ENCODE measurements around the gene PRKAR1B.
A peak's percentile ranks its signal among the peaks of the same experiment; 100 is the strongest.

PRKAR1B gene

DNA sequence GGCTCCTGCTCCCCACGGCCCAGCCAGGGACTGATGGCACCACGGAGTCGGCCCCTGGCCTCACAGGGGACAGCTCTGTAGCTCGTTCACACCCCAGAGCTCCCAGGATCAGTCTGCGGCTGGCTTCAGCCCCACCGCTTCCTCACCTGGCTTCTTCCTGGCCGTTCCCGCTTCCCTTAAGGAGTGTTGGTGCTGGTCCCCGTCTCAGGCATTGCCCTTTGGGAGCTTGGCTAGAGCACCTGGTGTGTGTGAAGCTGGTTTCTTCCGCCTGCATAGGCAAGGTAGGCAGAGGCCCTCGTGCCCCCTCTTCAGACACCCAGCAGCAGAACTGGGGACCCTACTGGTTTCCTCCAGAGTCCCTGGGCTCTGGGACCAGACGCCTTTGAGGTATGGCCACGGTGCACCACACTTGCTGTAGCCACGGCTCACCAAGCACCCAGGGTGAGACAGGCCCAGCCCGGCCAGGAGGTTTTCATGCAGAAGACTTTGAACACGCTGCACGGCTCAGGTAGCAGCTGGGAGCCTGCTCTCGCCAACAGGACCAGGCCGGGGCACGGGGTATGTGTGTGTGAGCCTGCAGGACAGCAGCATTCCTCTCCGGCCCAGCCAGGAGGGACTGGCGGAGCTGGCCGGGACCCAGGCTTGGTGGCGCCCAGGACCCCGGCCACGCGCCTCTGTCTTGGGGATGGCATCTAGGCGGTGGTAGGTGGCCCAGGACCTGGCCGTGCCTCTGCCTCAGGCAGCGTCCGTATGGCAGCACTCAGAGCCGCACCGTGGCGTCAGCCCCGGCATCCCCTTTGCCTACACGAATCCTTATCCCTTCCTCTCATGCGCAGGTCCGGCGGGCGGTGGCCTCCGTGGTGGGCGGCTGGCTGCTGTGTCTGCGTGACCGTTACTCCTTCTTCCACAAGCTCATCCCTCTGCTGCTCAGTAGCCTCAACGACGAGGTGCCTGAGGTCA is 13.2 kb upstream of the PRKAR1B start:
- DNase-seq = no peak

DNA sequence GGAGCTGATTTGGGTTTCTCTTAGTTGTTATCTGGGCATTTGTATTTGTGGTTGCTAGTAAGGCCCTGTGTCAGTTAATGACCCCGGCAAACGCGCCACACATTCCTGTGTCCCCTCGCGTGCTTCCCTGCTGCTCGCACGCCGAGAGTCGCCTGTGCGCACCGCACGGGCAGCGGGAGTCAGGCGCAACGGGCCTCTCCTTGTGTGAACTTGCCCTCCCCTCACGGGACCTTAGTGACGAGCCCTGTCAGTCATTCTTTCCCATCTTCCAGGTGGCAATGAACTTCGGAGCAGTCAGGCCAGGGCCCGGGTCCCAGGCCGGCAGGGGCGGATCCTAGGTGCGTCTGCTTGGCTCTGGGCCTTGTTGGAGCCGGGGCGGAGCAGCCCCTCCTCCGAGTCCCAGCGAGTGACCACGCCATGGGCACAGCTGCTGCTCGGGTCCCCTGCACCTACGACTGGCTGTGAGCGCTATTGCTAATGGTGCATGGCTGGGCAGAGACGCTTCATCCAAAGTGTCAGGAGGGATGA is 12.4 kb upstream of the PRKAR1B start:
- no peak for DNase-seq

GRCh38 chr7:738723-739454 is 11.8 kb upstream of the PRKAR1B start:
- no peak for DNase-seq

GRCh38 chr7:738241-738640 is 11.2 kb upstream of the PRKAR1B start:
- no peak for DNase-seq

- DNase-seq = no peak
Measured at GRCh38 chr7:734808-735207, 7.7 kb upstream of the PRKAR1B start.

- no peak for DNase-seq
Measured at GRCh38 chr7:734214-734613, 7.1 kb upstream of the PRKAR1B start.

DNA sequence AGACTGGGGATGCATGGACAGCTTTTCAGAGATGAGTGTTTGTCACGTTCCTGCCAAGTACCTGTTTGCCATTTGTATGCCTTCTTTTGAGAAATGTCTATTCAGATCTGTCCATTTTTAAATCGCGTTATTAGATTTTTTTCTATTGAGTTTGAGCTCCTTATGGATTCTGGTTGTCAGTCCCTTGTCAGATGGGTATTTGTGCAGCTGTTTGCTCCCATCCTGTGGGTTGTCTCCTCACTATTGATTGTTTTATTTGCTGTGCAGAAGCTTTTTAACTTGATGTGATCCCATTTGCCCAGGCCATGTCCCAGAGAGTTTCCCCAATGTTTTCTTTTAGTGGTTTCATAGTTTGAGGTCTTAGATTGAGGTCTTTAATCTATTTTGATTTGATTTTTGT is 5.5 kb upstream of the PRKAR1B start:
- no peak for DNase-seq

DNA sequence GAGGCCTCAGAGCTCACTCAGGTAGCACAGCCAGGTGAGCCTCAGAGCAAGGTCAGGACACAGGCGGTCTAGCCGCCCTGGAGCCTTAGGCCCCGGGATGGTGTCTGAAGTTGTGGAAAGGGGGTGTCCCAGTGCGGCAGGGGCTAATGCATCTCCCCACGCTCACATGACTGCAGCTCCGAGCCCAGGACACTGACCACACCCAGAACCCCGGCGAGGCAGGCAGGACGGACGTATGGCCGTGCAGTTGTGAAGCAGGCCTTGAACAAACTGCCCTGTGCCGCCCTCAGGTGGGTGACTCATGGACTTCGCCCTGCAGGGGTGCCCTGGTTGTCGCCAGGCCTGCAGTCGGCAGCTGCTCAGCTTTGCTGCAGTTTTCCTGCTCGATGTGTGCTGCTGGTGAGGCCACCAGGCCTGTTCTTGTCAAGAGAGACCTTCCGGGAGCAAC is 5.0 kb upstream of the PRKAR1B start:
- no peak for DNase-seq

- DNase-seq = no peak
Measured at GRCh38 chr7:731440-732085, 4.5 kb upstream of the PRKAR1B start.

DNA sequence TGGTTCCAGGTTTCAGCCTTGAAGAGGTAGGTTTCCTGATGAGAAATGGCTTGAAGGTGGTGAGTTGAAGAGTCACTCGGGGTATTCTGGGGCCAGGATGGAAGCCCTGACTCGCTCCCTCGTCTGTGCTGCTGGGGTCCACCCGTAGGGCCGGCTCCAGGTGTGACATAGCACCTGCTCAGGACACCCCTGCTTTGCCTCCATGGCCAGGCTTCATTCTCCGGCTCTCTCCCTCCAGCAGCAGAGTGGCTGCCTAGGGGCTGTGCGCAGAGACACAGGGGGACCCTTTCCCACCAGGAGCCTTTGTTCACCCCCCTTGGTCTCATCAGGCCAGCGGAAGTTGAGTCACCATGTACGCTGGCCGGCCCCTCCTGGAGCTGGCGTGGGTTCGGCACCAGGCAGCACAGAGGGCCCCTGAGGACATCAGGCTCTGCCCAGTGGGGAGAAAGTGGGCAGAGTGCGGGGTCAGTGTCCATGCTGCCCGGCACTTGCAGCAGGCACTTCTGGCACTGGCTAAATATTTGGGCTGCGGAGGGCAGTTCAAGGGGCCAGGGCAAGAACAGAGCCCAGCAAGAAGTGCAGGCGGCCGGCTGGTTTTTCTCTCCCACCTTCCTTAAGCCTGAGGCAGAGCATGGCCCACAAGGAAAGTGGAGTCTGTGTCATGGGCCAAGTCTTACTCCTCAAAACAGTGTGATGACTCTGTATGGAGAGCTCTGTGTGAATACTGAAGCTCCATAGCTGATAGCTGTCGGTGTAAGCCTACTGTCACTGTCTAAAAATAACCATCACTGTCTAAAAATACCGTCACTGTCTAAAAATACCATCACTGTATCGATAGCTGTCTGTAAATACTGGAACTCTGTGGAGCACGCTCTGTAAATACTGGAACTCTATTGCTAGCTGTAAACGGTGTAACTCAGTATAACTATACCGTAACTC is 3.7 kb upstream of the PRKAR1B start:
- no peak for DNase-seq

- no peak for DNase-seq
Measured at GRCh38 chr7:729140-730000, 2.3 kb upstream of the PRKAR1B start.

GRCh38 chr7:728602-729001 is 1.5 kb upstream of the PRKAR1B start:
- DNase-seq = no peak

GRCh38 chr7:727806-728460 is 852 bp upstream of the PRKAR1B start:
- no peak for DNase-seq

DNA sequence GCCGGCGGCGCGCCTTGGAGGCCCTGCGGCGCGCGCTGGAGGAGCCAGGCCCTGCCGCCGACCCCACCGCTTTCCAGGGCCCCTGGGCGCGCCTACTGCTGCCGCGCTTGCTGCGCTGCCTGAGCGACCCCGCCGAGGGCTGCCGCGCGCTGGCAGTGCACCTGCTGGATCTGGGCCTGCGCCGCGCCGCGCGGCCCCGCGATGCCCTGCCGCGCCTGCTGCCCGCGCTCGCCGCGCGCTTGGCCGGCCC is 302 bp downstream of the PRKAR1B start:
- no peak for DNase-seq

GRCh38 chr7:726084-726853 is 812 bp downstream of the PRKAR1B start, which contains the start of gene DNAAF5:
Gene DNAAF5, plus strand, starts transcription at chr7:726699. Its CDS starts 22 bp downstream, at chr7:726721.
- peak; percentile 79 to 81 for DNase-seq

GRCh38 chr7:725223-726005 is 1.7 kb downstream of the PRKAR1B start:
- DNase-seq = no peak

GRCh38 chr7:724298-724697 is 2.8 kb downstream of the PRKAR1B start:
- no peak for DNase-seq

- no peak for DNase-seq
Measured at GRCh38 chr7:723541-723940, 3.5 kb downstream of the PRKAR1B start.
